Muscle layer of duodenum (tissue), 2 donors: Measurements from ENCODE around the gene ASH1L.

Experiments
- H3K27ac ChIP-seq: one replicate; pipeline ENCODE4 v1.7.0; 2013; ENCODE audit warnings: mild to moderate bottlenecking, low read length
- H3K27me3 ChIP-seq: one replicate; pipeline ENCODE4 v1.7.0; 2013; ENCODE audit warnings: low read depth, mild to moderate bottlenecking, control low read depth, low read length
- H3K36me3 ChIP-seq, 2 donors: one replicate each; pipeline ENCODE4 v1.7.0; 2013; ENCODE audit warnings: low read length in 2 of 2, control low read depth in 1 of 2, mild to moderate bottlenecking in 1 of 2; ENCODE audit not compliant: insufficient read depth in 2 of 2, control insufficient read depth in 1 of 2
- H3K4me1 ChIP-seq, 2 donors: one replicate each; pipeline ENCODE4 v1.7.0; 2013; ENCODE audit warnings: low read length in 2 of 2, mild to moderate bottlenecking in 2 of 2, control low read depth in 1 of 2, moderate library complexity in 1 of 2; ENCODE audit not compliant: insufficient read depth in 2 of 2, control insufficient read depth in 1 of 2
- H3K4me3 ChIP-seq, 2 donors: one replicate each; pipeline ENCODE4 v1.7.0; 2013; ENCODE audit warnings: low read length in 2 of 2, low read depth in 1 of 2, mild to moderate bottlenecking in 1 of 2
- H3K9me3 ChIP-seq, 2 donors: one replicate each; pipeline ENCODE4 v1.7.0; 2013; ENCODE audit warnings: low read length in 2 of 2, control low read depth in 1 of 2, mild to moderate bottlenecking in 1 of 2; ENCODE audit not compliant: control insufficient read depth in 1 of 2
- donor health status: healthy.

ASH1L gene

GRCh38 chr1:155553349-155553748 lies 9.3 kb downstream of the ASH1L start:
- Histone ChIP-seq H3K36me3 (no peaks in the 10 kb centered on the region), H3K27me3 (no peaks in the 10 kb centered on the region), H3K4me1 (peaks cover 3 to 10% of the 10 kb centered on the region in 2 donors), H3K9me3 (no peaks in the 10 kb centered on the region), H3K27ac (no peak overlapping the region), H3K4me3 (no peak overlapping the region)

DNA sequence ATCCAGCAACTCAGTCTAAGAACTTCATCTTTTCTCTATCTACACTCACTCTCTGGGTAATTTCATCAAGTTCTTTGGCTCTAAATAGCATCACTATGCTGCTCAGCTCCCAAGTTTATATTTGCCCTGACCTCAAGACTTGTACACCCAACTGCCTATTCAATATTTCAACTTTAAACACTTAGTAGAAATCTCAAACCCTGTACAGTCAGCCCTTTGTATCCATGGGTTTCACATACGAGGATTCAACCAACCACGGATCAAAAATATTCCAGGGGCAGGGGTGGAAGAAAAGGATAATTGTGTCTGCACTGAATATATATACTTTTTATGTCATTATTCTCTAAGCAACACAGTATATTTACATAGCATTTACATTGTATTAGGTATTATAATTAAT lies 13.9 kb downstream of the ASH1L start:
- Histone ChIP-seq H3K27me3 (no peaks in the 10 kb centered on the region), H3K4me1 (peaks cover 3 to 4% of the 10 kb centered on the region in 2 donors), H3K36me3 (no peaks in the 10 kb centered on the region), H3K27ac (no peak overlapping the region), H3K4me3 (no peak overlapping the region), H3K9me3 (no peaks in the 10 kb centered on the region)

DNA sequence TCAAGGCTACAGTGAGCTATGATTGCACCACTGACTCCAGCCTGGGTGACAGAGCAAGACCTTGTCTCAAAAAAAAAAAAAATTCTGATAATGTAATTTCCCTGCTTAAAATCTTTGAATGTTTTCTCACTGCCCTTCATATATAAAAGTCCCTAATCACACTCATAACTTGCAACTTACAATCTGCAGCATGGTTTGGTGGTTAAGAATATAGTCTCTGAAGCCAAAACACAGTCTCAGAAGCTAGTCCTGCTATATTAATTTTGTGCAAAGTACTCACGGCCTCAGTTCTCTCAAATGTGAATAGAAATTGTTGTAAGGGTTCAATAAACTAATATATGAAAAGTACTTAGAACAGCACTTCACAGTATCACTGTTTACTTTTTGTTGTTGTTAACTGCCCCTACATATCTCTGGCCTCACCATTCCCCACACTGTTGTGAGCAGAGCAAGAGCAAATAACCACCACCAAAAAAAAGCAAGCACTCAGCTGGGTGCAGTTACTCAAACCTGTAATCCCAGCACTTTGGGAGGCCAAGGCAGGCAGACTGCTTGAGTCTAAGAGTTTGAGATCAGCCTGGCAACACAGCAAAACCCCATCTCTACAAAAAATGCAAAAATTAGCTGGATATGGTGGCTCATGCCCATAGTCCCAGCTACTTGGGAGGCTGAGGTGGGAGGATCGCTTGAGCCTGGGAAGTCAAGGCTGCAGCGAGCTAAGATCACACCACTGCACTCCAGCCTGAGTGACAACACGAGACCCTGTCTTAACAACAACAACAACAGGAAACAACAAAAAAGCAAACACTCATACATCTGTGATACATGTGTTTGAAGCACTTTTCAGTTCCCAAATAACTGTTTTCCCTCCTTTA lies 22.4 kb downstream of the ASH1L start:
- Histone ChIP-seq H3K9me3 (no peaks in the 10 kb centered on the region), H3K27ac (no peak overlapping the region), H3K27me3 (no peaks in the 10 kb centered on the region), H3K4me3 (no peak overlapping the region), H3K4me1 (peaks cover 0 to 5% of the 10 kb centered on the region in 2 donors), H3K36me3 (no peaks in the 10 kb centered on the region)

GRCh38 chr1:155537193-155537592 lies 25.4 kb downstream of the ASH1L start:
- Histone ChIP-seq H3K27ac (no peak overlapping the region), H3K4me1 (peaks cover 0 to 5% of the 10 kb centered on the region in 2 donors)

GRCh38 chr1:155531624-155532023 lies 31.0 kb downstream of the ASH1L start:
- Histone ChIP-seq H3K27ac (no peak overlapping the region), H3K4me1 (peaks cover 5 to 17% of the 10 kb centered on the region in 2 donors), H3K27me3 (no peaks in the 10 kb centered on the region), H3K4me3 (no peak overlapping the region), H3K9me3 (no peaks in the 10 kb centered on the region), H3K36me3 (no peaks in the 10 kb centered on the region)

More at GRCh38 chr1:155537193-155537592, 25.4 kb downstream of the ASH1L start:
- Histone ChIP-seq H3K4me3 (no peak overlapping the region), H3K27me3 (no peaks in the 10 kb centered on the region), H3K36me3 (no peaks in the 10 kb centered on the region), H3K9me3 (no peaks in the 10 kb centered on the region)

- Histone ChIP-seq H3K4me1 (peaks cover 0 to 17% of the 10 kb centered on the region in 2 donors), H3K9me3 (no peaks in the 10 kb centered on the region), H3K36me3 (no peaks in the 10 kb centered on the region), H3K27ac (no peak overlapping the region), H3K27me3 (no peaks in the 10 kb centered on the region), H3K4me3 (no peak overlapping the region)
Observed at GRCh38 chr1:155529929-155530328, 32.7 kb downstream of the ASH1L start.

DNA sequence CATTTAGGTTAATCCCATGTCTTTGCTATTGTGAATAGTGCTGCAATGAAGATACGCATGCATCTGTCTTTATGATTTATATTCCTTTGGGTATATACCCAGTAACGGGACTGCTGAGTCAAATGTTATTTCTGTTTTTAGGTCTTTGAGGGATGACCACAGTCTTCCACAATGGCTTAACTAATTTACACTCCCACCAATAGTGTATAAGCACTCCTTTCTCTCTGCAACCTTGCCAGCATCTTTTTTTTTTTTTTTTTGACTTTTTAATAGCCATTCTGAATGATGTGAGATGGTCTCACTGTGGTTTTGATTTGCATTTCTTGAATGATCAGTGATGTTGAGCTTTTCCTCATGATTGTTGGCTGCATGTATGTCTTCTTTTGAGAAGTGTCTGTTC lies 33.5 kb downstream of the ASH1L start:
- H3K36me3 ChIP-seq = no peaks in the 10 kb centered on the region
- H3K4me1 ChIP-seq = peaks cover 0 to 17% of the 10 kb centered on the region in 2 donors
- no peak overlapping the region for H3K4me3 ChIP-seq
- no peak overlapping the region for H3K27ac ChIP-seq
- no peaks in the 10 kb centered on the region for H3K27me3 ChIP-seq
- no peaks in the 10 kb centered on the region for H3K9me3 ChIP-seq

- Histone ChIP-seq H3K36me3 (no peaks in the 10 kb centered on the region), H3K27me3 (no peaks in the 10 kb centered on the region), H3K9me3 (no peaks in the 10 kb centered on the region), H3K4me3 (no peak overlapping the region), H3K4me1 (peaks cover 0 to 17% of the 10 kb centered on the region in 2 donors), H3K27ac (no peak overlapping the region)
Observed at GRCh38 chr1:155527677-155528076, 34.9 kb downstream of the ASH1L start.

DNA sequence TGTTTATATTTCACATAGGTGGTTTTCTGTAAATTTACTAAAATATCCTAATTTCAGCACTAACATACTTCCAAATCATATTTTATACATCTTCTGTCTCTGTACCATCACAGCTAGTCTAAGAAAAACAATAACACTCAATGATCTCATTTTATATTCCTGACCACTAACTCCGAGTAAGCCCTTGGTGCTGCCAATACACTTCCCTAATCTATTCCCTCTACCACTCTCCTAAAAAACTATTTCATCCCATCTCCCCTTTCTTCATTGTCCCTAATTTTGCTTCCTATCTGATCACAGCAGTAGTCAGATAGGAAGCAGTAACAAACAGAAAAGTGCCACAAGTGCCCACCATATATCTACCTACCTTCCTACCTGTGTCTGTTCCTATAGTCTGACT lies 36.2 kb downstream of the ASH1L start:
- no peak overlapping the region for H3K4me3 ChIP-seq

GRCh38 chr1:155522069-155522468 lies 40.5 kb downstream of the ASH1L start:
- H3K4me1 ChIP-seq = peaks cover 0 to under 1% of the 10 kb centered on the region in 2 donors
- no peak overlapping the region for H3K27ac ChIP-seq
- H3K36me3 ChIP-seq = peaks cover 0 to 8% of the 10 kb centered on the region in 2 donors
- H3K9me3 ChIP-seq = no peaks in the 10 kb centered on the region
- H3K27me3 ChIP-seq = no peaks in the 10 kb centered on the region
- H3K4me3 ChIP-seq = no peak overlapping the region

More for the DNA sequence above, 36.2 kb downstream of the ASH1L start:
- Histone ChIP-seq H3K36me3 (no peaks in the 10 kb centered on the region), H3K4me1 (peaks cover 0 to 11% of the 10 kb centered on the region in 2 donors), H3K9me3 (no peaks in the 10 kb centered on the region), H3K27me3 (no peaks in the 10 kb centered on the region), H3K27ac (no peak overlapping the region)

GRCh38 chr1:155518484-155518883 lies 44.1 kb downstream of the ASH1L start:
- Histone ChIP-seq H3K4me1 (no peaks in the 10 kb centered on the region), H3K27ac (no peak overlapping the region), H3K9me3 (no peaks in the 10 kb centered on the region), H3K27me3 (no peaks in the 10 kb centered on the region), H3K36me3 (peaks cover 0 to 10% of the 10 kb centered on the region in 2 donors), H3K4me3 (no peak overlapping the region)
